Stimulated activated CD4-positive, alpha-beta T cell treated with anti-CD3 and anti-CD28 coated beads, TNF-alpha, amount 100 ng/mL, for 4 hours (primary cell): ENCODE measurements around the gene MCM7.

Experiments
- DNase-seq, 3 experiments: peaks; one replicate each; pipeline ENCODE4 v3.0.0-alpha.2; 2020; ENCODE audit warnings: low read depth in 3 of 3

MCM7 gene

DNA sequence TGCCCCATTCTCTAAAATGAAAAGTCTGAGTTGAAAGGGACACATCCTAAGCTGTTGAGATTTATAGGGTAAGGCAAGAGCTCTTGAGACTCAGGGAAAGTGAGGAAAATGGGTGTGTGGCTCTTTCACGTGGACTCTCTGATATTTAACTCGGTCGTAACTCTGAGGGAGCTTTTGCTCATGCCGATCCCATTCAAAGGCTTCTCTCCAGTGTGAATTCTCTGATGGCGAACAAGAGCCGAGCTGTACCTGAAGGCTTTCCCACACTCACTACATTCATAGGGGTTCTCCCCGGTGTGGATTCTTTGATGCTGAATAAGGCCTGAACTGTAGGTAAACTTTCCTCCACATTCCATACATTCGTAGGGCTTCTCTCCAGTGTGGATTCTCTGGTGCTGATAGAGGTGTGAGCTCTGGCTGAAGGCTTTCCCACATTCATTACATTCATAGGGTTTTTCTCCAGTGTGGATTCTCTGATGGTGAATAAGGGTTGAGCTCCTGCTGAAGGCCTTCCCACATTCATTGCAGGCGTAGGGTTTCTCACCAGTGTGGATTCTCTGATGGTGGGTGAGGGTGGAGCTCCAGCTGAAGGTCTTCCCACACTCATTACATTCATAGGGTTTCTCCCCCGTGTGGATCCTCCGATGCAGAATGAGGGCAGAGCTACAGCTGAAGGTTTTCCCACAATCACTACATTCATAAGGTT is 30.0 kb downstream of the MCM7 start:
- no peak for DNase-seq

DNA sequence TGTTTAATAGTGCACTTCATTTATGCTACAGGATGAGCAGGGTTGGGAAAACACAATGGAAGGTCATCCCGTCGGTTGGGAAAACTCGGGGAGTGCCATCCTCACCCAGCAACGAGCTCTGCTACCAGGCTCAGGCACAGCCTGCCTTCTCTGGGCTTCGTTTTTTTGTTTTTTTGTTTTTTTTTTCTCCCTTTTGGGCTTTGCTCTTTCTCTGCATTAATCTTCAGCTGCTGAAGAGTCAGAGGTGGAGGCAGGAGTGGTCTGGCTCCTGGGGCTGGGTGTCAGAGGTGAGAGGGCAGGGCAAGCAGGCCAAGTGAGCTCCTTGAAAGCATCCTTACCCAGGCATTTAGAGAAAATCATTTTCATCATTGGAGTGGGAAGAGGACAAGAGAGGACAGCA is 31.2 kb downstream of the MCM7 start:
- DNase-seq = no peak

DNA sequence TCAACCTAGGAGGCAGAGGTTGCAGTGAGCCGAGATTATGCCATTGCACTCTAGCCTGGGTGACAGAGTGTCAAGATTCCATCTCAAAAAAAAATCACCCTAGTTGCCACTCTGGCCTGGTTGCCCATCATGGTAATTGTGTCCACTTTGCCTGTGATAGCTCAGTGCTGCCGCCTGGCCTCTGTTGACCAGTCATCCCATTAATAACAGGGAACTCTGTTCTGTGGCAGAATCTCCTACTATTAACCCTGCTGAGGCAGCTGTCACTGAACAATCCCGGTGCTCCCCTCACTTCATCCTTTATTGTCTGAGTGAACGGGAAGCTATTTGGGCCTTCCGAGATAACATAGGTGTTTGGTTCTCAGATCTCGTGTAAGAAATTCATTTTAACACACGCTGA is 34.2 kb downstream of the MCM7 start:
- no peak for DNase-seq

DNA sequence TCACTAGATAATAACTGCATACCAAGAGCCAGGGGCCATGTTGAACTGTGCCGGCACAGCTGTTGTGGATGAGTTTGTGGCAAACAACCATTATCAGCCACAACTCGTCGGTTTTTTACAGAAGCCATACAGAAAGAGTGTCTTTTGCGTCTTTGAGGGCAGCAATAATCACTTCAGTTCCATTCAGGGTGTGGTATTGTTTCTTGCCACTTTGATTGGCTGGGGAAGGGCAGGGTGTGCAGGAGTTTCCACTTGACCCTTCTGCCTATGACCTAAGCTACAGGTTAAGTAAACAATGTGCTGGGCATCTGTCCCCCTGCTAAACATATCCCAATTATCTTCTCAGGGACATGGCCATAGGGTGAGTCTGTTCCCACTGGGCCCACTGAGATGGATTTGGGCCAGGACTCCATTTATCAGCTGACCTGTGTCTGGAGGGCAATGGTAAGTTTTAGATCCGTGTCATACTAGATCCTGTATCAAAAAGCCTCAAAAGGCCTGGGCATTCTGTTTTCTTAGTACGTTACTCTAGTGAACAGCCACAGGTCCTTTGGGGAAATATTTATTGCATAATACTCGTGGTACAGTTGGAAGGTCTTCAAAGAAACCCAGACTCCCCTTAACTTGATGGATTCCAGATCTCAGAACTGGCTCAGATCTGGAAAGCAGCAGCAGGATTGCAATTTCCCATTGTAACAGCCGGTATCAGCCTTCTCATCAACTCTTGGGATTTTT is 35.6 kb downstream of the MCM7 start:
- no peak for DNase-seq

DNA sequence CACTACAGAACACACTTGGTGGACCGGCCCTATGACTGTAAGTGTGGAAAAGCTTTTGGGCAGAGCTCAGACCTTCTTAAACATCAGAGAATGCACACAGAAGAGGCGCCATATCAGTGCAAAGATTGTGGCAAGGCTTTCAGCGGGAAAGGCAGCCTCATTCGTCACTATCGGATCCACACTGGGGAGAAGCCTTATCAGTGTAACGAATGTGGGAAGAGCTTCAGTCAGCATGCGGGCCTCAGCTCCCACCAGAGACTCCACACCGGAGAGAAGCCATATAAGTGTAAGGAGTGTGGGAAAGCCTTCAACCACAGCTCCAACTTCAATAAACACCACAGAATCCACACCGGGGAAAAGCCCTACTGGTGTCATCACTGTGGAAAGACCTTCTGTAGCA is 37.0 kb downstream of the MCM7 start:
- DNase-seq = no peak

DNA sequence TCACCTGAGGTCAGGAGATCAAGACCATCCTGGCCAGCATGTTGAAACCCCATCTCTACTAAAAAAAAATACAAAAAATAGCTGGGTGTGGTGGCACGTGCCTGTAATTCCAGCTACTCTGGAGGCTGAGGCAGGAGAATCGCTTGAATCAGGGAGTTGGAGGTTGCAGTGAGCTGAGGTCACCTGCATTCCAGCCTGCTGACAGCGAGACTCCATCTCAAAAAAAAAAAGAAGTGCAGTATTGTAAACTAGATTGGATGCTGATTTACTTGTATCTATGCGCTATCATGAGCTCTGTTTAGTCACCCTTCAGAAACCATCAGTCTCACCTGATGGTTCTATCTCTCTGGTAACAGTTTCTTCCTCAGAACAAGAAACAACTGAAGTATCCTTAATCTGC is 37.8 kb downstream of the MCM7 start:
- DNase-seq = no peak

DNA sequence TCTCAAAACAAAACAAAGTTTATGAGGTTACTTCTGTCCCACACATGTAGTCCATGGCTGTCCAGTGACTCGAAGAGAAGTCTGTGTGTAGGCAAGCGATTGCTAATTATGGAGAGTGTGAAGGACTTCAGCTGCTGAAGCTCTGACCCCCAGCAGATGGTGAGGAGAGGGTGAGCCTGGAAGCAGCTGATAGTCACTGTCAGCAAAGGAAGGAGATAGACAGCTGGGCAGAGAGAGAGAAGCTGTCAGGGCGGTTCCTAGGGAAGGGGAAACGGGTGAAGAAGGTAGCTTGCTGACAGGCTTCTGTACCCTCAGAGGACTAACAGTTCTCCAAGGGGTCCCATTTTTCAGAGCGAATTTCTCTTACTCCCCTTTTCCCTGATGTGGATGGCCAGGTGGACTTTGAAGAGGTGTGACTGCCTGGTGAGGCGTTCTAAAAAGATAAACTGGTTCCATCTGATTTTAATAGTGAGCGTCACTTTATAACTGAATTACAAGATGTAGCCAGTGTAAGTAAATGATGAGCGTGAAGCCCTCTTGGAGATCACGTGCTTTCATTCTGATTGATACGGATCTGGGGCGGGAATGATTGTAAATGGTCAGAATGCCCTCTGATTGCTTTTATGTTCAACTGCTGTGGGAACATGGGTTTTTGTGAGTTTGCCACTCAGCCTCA is 39.5 kb downstream of the MCM7 start:
- DNase-seq = no peak

DNA sequence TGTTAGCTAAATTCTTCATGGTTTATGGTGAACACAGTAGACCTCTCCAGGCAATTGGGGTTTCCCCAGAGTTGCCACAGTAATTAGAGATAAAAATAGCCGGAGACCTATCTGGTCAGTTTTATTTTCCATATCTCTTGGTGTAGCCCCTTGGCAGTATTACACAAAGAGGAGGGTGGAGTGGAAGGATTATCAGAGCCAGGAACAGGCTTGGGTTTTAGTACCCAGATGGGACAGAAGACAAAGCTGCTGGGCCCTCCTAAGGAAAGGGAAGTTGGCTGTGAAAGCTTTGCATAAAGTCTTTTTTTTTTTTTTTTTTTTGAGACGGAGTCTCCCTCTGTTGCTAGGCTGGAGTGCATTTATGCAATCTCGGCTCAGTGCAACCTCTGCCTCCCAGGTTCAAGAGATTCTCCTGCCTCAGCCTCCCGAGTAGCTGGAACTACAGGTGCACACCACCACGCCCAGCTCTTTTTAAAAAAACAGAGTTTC is 41.9 kb downstream of the MCM7 start:
- no peak for DNase-seq

DNA sequence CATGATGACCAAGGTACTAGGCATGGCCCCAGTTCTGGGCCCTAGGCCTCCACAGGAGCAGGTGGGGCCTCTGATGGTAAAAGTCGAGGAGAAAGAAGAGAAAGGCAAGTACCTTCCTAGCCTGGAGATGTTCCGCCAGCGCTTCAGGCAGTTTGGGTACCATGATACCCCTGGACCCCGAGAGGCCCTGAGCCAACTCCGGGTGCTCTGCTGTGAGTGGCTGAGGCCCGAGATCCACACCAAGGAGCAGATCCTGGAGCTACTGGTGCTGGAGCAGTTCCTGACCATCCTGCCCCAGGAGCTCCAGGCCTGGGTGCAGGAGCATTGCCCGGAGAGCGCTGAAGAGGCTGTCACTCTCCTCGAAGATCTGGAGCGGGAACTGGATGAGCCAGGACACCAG is 44.2 kb downstream of the MCM7 start:
- no peak for DNase-seq

DNA sequence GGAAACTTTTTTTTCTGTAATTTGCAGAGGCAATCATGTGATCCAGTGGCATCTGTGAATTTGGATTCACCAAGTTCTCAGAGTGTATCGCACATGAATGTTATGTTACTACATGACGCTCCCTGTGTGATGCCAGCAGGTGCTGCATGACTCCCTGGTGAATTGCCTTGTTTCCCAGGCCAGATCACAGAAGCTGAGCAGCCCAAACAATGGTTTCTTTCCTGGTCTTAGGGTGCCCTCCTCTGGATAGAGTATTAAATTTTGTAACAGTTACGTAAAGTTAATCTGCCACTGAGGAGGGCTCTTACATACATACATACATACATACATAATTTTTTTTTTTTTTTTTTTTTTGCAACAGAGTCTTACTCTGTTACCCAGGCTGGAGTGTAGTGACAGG is 48.0 kb downstream of the MCM7 start:
- DNase-seq = no peak

DNA sequence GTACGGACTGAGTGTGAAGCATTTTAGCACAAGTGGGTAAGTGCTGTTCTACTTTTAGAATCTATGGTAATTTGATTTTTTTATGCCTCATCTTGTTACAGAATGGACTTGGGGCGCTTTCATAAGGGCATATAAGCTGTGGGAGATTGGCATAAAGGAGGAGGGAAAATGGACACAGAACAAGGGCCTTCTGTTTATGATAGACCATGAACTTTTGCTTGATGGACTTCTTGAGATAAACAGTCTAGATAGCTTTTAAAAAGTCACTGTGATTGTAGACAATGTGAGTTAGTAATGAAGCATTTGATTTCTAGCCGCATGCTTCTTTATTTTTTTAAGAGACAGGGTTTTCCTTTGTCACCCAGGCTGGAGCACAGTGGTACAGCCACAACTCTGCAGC is 49.6 kb downstream of the MCM7 start:
- no peak for DNase-seq

DNA sequence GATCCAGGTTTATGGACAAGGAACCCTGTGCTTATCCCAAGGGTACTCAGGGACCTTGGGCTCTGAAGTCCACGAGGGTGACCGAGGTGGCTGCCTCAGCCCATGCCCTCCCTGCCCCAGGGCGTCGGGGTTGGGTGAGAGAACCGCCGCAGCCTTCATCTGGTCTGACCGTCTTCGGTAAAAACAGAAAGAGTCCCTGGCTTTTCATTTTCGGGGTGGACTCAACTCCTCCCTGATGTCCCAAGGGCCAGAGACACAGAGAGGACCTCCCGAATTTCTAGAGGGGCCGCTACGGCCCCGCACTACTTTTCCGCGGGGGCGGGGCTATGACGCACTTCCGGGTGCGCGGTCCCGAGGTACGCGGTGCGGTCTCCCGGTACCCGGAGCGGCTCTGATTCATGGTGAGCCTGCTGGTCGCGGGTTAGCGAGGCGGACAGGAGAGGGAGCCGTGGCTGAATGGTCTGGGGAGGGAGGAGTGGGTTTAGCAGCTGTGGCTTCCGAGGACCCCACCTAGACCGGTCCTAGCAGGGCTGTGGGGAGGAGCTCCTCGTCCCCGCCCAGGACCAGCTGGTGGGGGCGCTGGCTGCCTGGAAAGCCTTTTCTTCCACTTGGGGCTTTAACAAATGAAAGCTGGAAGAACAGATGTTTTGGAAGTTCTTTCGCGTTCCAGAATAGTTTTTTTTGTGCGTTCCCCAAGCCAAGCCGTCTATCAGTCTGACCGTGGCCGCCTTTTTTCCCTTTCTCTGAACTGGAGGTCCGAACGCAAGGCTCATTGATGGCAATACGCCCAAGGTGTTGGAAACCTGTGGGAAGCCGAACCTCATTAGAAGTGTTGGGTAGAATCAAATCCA is 51.5 kb downstream of the MCM7 start, which contains the start of gene ZSCAN21:
Gene ZSCAN21, plus strand, starts transcription at position 334 of the 851 bp plus-strand sequence. CDS start 7,233 bp downstream, outside the sequence.
- DNase-seq = peak; percentile 73 to 74 (median 73)

DNA sequence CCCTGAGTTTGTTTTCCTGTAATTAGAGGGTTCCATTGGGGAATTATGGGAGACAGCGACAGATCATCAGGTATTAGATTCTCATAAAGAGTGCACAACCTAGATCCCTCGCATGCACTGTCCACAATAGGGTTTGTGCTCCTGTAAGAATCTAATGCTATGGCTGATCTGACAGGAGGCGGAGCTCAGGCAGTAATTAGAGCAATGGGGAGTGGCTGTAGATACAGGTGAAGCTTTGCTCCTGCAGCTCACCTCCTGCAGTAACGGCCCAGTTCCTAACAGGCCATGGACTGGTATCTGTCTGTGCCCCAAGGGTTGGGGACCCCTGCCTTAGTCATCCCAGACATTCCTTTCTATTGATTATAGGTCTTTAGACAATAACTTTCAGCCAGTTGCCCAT is 52.5 kb downstream of the MCM7 start:
- no peak for DNase-seq

DNA sequence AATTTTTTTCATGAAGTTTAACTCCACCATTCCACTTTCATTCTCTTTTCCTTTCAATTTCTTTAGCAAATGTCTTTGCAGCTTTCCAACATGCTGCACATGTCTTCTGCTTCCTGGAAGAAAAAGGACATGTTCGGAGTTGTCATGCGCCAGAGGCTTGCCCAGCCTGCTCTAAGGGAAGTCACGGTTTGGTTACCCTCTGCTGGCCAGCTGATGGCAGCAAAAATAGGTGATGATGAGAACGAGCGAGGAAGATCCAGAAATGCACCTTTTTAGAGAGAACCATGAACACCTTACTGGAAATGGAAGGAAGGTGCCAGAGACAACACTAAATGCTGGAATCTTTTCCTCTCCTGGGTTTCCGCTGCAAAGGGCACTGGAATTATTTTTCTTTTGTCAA is 56.5 kb downstream of the MCM7 start:
- DNase-seq = no peak
